GM12874 (cell line): Measurements from ENCODE around the gene ASXL2.

Source experiments
- CTCF ChIP-seq: IDR thresholded peaks from 2 replicates; pipeline ENCODE4 v1.5.1; 2011; ENCODE audit warnings: low read depth, mild to moderate bottlenecking, control low read depth, low read length, moderate library complexity; ENCODE audit not compliant: insufficient read depth

The ASXL2 gene

GRCh38 chr2:25878361-25879132, at the start of gene ASXL2:
Gene ASXL2, minus strand, starts transcription at chr2:25878487. Its CDS starts 265 bp downstream, at chr2:25878222.
- no peak for TF ChIP-seq CTCF

- no peak for TF ChIP-seq CTCF
These were observed 48.9 kb upstream of the ASXL2 start for GRCh38 chr2:25926984-25927756.

DNA sequence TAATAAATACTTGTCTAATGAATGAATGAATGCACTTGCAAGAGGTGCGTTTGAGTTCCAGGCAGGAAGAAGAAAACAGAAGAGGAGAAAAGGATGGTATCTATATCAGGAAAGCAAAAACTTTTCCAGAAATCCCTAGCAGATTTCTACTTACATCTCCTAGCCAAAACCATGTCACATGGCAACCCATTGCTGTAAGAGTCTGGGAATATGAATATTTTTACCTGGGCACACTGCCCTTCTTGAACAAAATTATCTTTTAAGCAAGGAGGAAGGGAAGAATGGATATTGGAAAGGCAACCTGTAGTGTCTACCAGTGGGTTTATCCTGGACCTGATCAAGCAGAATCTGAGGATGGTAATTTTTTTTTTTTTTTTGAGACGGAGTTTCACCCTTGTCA, 44.2 kb upstream of the ASXL2 start:
- no peak for TF ChIP-seq CTCF

GRCh38 chr2:25920786-25921415, 42.6 kb upstream of the ASXL2 start:
- TF ChIP-seq CTCF = no peak

- TF ChIP-seq CTCF = no peak
These were observed 42.0 kb upstream of the ASXL2 start for GRCh38 chr2:25920336-25920735.

DNA sequence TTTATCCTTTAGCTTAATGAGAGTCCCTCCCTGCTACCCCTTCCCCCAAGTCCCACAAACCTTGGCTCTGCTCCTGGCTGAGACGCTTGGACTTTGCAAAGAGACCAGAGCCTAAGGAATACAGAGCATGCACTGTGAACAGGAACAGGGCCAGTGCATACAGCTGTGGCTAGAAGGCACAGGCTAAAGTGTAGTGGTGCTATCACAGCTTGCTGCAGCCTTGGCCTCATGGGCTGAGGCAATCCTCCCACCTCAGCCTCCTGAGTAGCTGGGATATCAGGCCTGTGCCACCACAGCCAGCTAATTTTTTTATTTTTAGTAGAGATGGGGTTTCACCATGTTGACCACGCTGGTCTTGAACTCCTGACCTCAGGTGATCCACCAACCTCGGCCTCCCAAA, 39.5 kb upstream of the ASXL2 start:
- TF ChIP-seq CTCF = no peak
